Neural progenitor cell (in vitro differentiated cells): Measurements from ENCODE around the gene RNF224. TPM values are rescaled to one million over a fixed set of nuclear protein-coding genes. Genes with fewer than 3 reads are reported as not detected.

Experiments used
- DNase-seq: peaks from one replicate; pipeline ENCODE4 v3.0.0-alpha.2; 2016; ENCODE audit warnings: low spot score
- H2AFZ ChIP-seq: fragments of 200-600 bp; sonication (generic); replicated peaks from 2 replicates; pipeline ENCODE4 v1.6.1; 2016; ENCODE audit warnings: antibody characterized with exemption
- H3F3A ChIP-seq: fragments of 200-600 bp; sonication (generic); 2 replicates; pipeline ENCODE4 v1.6.1; 2016; ENCODE audit warnings: antibody characterized with exemption, low read depth
- H3K27ac ChIP-seq: fragments of 200-600 bp; sonication (generic); 2 replicates; pipeline ENCODE4 v1.5.1; 2016; ENCODE audit warnings: mild to moderate bottlenecking
- H3K27me3 ChIP-seq: fragments of 200-600 bp; sonication (generic); 2 replicates; pipeline ENCODE4 v1.6.1; 2016; ENCODE audit warnings: mild to moderate bottlenecking, moderate library complexity
- H3K36me3 ChIP-seq: fragments of 200-600 bp; sonication (generic); 2 replicates; pipeline ENCODE4 v1.5.1; 2016
- H3K4me1 ChIP-seq: fragments of 200-600 bp; sonication (generic); 2 replicates; pipeline ENCODE4 v1.6.1; 2016; ENCODE audit warnings: mixed run types
- H3K4me2 ChIP-seq: fragments of 200-600 bp; sonication (generic); 2 replicates; pipeline ENCODE4 v1.6.1; 2016
- H3K4me3 ChIP-seq: fragments of 200-600 bp; sonication (generic); 2 replicates; pipeline ENCODE4 v1.5.1; 2016
- H3K79me2 ChIP-seq: fragments of 200-600 bp; sonication (generic); 2 replicates; pipeline ENCODE4 v1.6.1; 2016; ENCODE audit warnings: low read depth
- H3K9ac ChIP-seq: fragments of 200-600 bp; sonication (generic); 2 replicates; pipeline ENCODE4 v1.6.1; 2016
- H3K9me3 ChIP-seq: fragments of 200-600 bp; sonication (generic); 2 replicates; pipeline ENCODE4 v1.5.1; 2016; ENCODE audit warnings: low read depth
- H4K20me1 ChIP-seq: fragments of 200-600 bp; sonication (generic); 2 replicates; pipeline ENCODE4 v1.6.1; 2016; ENCODE audit warnings: low read depth
- H3K27ac Mint-ChIP-seq: 3 replicates; pipeline ENCODE4 v1.8.0; 2021; ENCODE audit warnings: mixed read lengths
- H3K27me3 Mint-ChIP-seq: 2 replicates; pipeline ENCODE4 v1.8.0; 2022; ENCODE audit warnings: low read depth, mild to moderate bottlenecking, inconsistent platforms, moderate library complexity, mixed read lengths; ENCODE audit not compliant: insufficient read depth
- H3K36me3 Mint-ChIP-seq: 3 replicates; pipeline ENCODE4 v1.8.0; 2021; ENCODE audit warnings: mixed read lengths
- H3K4me1 Mint-ChIP-seq: 3 replicates; pipeline ENCODE4 v1.8.0; 2021; ENCODE audit warnings: mixed read lengths
- H3K4me3 Mint-ChIP-seq: 3 replicates; pipeline ENCODE4 v1.8.0; 2021; ENCODE audit warnings: mild to moderate bottlenecking, moderate library complexity, mixed read lengths
- H3K9me3 Mint-ChIP-seq: 3 replicates; pipeline ENCODE4 v1.8.0; 2020; ENCODE audit warnings: mixed read lengths
- EZH2 ChIP-seq: fragments of 200-600 bp; sonication (generic); IDR thresholded peaks from 2 replicates; pipeline ENCODE4 v1.6.1; 2017; ENCODE audit warnings: antibody characterized with exemption, mild to moderate bottlenecking, moderate library complexity
- EZH2phosphoT487 ChIP-seq: fragments of 200-600 bp; sonication (generic); IDR thresholded peaks from 2 replicates; pipeline ENCODE4 v1.6.1; 2017; ENCODE audit warnings: antibody characterized with exemption
- total RNA-seq: library from RNA; depleted of rRNA; stranded (reverse); fragments of >200 nt; gene quantifications from 2 replicates; pipeline ENCODE4 v1.2.3, GENCODE V29; 2015; ENCODE audit warnings: low replicate concordance
- TF ChIP-seq, protein P1 (sequence below): fragments of 200-600 bp; sonication (generic); IDR thresholded peaks from 2 replicates; pipeline ENCODE4 v1.5.1; 2017; ENCODE audit warnings: antibody characterized with exemption, mild to moderate bottlenecking

RNF224 gene
- total RNA-seq, 1 donor from 2014 or later = not detected

- Mint-ChIP-seq H3K27ac (no peak overlapping the region), H3K27me3 (peaks cover 2% of the 10 kb centered on the region), H3K4me3 (no peak overlapping the region), H3K4me1 (peaks cover 5% of the 10 kb centered on the region), H3K36me3 (peaks cover 12% of the 10 kb centered on the region), H3K9me3 (peaks cover 3% of the 10 kb centered on the region)
- Histone ChIP-seq H4K20me1 (no peaks in the 10 kb centered on the region), H3K9ac (no peak overlapping the region), H3K27me3 (no peaks in the 10 kb centered on the region), H3K79me2 (no peaks in the 10 kb centered on the region), H3K4me2 (no peak overlapping the region), H3F3A (peaks cover 16% of the 10 kb centered on the region), H3K36me3 (no peaks in the 10 kb centered on the region), H3K4me3 (no peak overlapping the region), H3K27ac (no peak overlapping the region), H3K4me1 (no peaks in the 10 kb centered on the region), H2AFZ (no peak overlapping the region), H3K9me3 (no peaks in the 10 kb centered on the region)
- no peak for DNase-seq
- TF ChIP-seq, protein P1, sequence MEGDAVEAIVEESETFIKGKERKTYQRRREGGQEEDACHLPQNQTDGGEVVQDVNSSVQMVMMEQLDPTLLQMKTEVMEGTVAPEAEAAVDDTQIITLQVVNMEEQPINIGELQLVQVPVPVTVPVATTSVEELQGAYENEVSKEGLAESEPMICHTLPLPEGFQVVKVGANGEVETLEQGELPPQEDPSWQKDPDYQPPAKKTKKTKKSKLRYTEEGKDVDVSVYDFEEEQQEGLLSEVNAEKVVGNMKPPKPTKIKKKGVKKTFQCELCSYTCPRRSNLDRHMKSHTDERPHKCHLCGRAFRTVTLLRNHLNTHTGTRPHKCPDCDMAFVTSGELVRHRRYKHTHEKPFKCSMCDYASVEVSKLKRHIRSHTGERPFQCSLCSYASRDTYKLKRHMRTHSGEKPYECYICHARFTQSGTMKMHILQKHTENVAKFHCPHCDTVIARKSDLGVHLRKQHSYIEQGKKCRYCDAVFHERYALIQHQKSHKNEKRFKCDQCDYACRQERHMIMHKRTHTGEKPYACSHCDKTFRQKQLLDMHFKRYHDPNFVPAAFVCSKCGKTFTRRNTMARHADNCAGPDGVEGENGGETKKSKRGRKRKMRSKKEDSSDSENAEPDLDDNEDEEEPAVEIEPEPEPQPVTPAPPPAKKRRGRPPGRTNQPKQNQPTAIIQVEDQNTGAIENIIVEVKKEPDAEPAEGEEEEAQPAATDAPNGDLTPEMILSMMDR = no peak
- TF ChIP-seq EZH2phosphoT487 (no peak), EZH2 (no peak)
Measured at GRCh38 chr9:137264067-137264466, 36.8 kb downstream of the RNF224 start.

GRCh38 chr9:137265496-137266161 is 38.3 kb downstream of the RNF224 start:
- no peak overlapping the region for H3K4me3 ChIP-seq
- H3K9me3 ChIP-seq = no peaks in the 10 kb centered on the region
- Mint-ChIP-seq H3K27me3 (no peaks in the 10 kb centered on the region), H3K27ac (no peak overlapping the region), H3K4me3 (no peak overlapping the region), H3K36me3 (peaks cover 13% of the 10 kb centered on the region), H3K9me3 (peaks cover 3% of the 10 kb centered on the region), H3K4me1 (peaks cover 5% of the 10 kb centered on the region)
- no peaks in the 10 kb centered on the region for H3K79me2 ChIP-seq
- H3K27me3 ChIP-seq = no peaks in the 10 kb centered on the region
- H4K20me1 ChIP-seq = no peaks in the 10 kb centered on the region
- no peaks in the 10 kb centered on the region for H3K36me3 ChIP-seq
- H3K27ac ChIP-seq = no peak overlapping the region
- H3K4me1 ChIP-seq = no peaks in the 10 kb centered on the region
- peaks cover 13% of the 10 kb centered on the region for H3F3A ChIP-seq
- no peak overlapping the region for H3K4me2 ChIP-seq
- DNase-seq = no peak
- no peak overlapping the region for H2AFZ ChIP-seq
- no peak overlapping the region for H3K9ac ChIP-seq
- TF ChIP-seq EZH2phosphoT487 = no peak

GRCh38 chr9:137266162-137266527 is 38.8 kb downstream of the RNF224 start:
- peaks cover 3% of the 10 kb centered on the region for H3K9me3 Mint-ChIP-seq
- H4K20me1 ChIP-seq = no peaks in the 10 kb centered on the region
- H3K36me3 Mint-ChIP-seq = peaks cover 13% of the 10 kb centered on the region
- peaks cover 5% of the 10 kb centered on the region for H3K4me1 Mint-ChIP-seq
- H3K9ac ChIP-seq = no peak overlapping the region
- no peak for DNase-seq
- H3K4me3 ChIP-seq = no peak overlapping the region
- no peak overlapping the region for H3K4me2 ChIP-seq
- no peak overlapping the region for H3K4me3 Mint-ChIP-seq
- H3K27ac ChIP-seq = no peak overlapping the region
- H3K4me1 ChIP-seq = no peaks in the 10 kb centered on the region
- H3K27ac Mint-ChIP-seq = no peak overlapping the region
- peaks cover 9% of the 10 kb centered on the region for H3F3A ChIP-seq
- H3K27me3 Mint-ChIP-seq = no peaks in the 10 kb centered on the region
- H3K36me3 ChIP-seq = no peaks in the 10 kb centered on the region
- no peaks in the 10 kb centered on the region for H3K79me2 ChIP-seq
- TF ChIP-seq EZH2 = no peak
- no peak for TF ChIP-seq EZH2phosphoT487
- TF ChIP-seq, protein P1 = no peak
- no peak overlapping the region for H2AFZ ChIP-seq
- H3K9me3 ChIP-seq = no peaks in the 10 kb centered on the region
- H3K27me3 ChIP-seq = no peaks in the 10 kb centered on the region

- no peak overlapping the region for H2AFZ ChIP-seq
- H3K27ac Mint-ChIP-seq = no peak overlapping the region
- H3K9me3 Mint-ChIP-seq = no peaks in the 10 kb centered on the region
Measured at GRCh38 chr9:137266585-137267453, 39.5 kb downstream of the RNF224 start.

More at GRCh38 chr9:137266585-137267453, 39.5 kb downstream of the RNF224 start:
- no peaks in the 10 kb centered on the region for H3K27me3 Mint-ChIP-seq
- H3K9me3 ChIP-seq = no peaks in the 10 kb centered on the region
- H3K36me3 Mint-ChIP-seq = peaks cover 9% of the 10 kb centered on the region
- H4K20me1 ChIP-seq = no peaks in the 10 kb centered on the region
- peaks cover under 1% of the 10 kb centered on the region for H3K4me1 Mint-ChIP-seq
- DNase-seq = no peak
- TF ChIP-seq EZH2phosphoT487 = no peak
- TF ChIP-seq, protein P1 = no peak
- no peak for TF ChIP-seq EZH2
- H3K4me3 Mint-ChIP-seq = no peak overlapping the region
- H3K36me3 ChIP-seq = no peaks in the 10 kb centered on the region
- H3K4me1 ChIP-seq = no peaks in the 10 kb centered on the region
- H3K79me2 ChIP-seq = no peaks in the 10 kb centered on the region
- peaks cover 3% of the 10 kb centered on the region for H3F3A ChIP-seq
- H3K4me3 ChIP-seq = no peak overlapping the region
- no peak overlapping the region for H3K4me2 ChIP-seq
- H3K27me3 ChIP-seq = no peaks in the 10 kb centered on the region
- H3K9ac ChIP-seq = no peak overlapping the region
- H3K27ac ChIP-seq = no peak overlapping the region
